HG02970 (cell line): Measurements from ENCODE around the gene MED27.

Source experiments
- ATAC-seq: cut with Tn5 transposase; IDR thresholded peaks from one replicate; pipeline ENCODE4 v1.9.1; 2021; ENCODE audit warnings: mild to moderate bottlenecking, moderate library complexity, moderate number of reproducible peaks; ENCODE audit not compliant: unreplicated experiment, low FRiP score

MED27 gene

DNA sequence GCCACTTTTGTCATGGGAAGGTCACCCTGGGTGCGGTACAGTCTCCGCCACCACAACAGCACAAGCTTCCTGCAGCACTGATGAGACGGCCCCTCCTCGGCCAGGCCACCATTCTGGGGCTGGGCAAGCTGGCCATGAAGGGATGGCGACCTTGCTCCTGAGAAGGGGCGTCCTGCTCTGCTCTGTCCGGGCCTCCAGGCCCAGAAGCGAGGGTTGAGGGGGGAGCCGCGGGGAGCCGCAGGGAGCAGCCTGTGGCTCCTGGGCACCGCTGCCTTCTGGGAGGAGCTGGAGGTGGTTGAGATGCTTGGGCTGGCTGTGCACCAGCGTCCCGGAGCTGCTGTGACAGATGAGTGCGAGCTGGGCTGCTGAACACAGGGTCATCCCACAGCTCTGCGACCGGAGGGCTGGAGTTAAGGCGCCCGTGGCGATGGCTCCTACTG is 255.5 kb downstream of the MED27 start:
- ATAC-seq: no peak

DNA sequence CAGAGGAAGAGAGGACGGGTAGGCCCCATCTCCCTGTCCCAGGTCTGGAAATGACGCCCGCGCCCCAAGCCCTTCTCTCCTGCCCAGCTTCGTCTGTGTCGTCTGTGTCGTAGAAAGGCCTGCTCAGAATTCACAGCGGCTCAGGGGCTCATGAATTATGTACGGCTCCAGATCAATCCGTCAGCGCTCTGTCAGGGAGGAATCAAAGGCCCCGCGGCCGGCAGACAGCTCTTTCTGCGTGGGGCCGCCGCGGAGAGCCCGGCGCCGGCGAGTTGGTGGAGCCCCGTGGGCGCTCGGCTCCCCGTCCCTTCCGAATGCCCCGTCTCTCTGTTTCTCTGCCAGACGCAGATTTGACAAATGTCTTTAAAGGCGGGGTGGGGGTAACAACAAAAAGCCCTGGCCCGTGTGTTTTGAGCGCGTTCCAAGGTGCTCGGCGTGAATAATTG is 255.9 kb downstream of the MED27 start:
- no peak for ATAC-seq

GRCh38 chr9:131818089-131818488 is 261.6 kb downstream of the MED27 start:
- ATAC-seq: no peak

- no peak for ATAC-seq
Measured at GRCh38 chr9:131817627-131818026, 262.0 kb downstream of the MED27 start.

GRCh38 chr9:131817073-131817472 is 262.6 kb downstream of the MED27 start:
- ATAC-seq: no peak

DNA sequence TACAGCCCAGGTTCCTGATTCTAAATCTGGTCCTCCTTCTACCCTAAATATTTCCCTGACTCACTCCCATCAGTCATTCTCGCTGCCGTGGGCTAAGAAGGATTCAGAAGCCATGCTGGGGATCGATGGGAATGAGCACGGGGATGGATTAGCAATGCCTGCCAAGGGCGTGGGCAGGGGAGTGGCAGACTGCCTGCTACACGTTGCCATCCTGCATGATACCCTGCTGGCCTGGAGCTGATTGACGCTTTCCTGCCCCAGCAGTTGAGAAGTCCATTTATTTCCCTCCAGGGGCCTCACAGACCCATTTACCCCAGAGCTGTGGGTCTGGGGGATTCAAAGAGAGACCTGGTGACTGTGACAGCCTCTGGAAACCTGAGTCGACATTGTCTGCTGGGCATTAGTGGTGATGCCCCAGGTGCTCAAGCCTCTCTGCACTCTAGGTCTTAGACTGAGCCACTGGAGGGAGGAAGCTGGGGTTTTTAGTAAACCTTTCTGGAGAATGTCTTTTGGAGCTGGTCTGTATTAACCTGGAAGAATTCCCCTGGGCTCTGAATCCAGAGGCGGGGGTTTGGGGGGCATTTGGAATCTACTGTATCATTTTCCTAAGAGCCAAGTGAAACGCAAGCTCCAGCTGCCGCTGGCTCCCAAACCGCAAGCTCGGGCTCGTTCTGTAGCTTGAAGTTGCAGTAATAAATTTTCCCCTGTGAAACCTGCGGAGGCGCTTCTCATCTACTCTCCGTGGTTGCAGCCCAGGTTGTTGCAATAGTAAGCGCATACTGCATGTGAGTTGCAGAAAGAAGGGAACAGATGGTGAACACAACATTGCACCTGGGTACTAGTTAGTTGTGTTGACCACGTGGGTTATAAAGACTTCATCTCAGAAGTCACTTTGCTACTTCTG is 263.4 kb downstream of the MED27 start:
- ATAC-seq: no peak

- no peak for ATAC-seq
Measured at GRCh38 chr9:131814707-131815106, 265.0 kb downstream of the MED27 start.

DNA sequence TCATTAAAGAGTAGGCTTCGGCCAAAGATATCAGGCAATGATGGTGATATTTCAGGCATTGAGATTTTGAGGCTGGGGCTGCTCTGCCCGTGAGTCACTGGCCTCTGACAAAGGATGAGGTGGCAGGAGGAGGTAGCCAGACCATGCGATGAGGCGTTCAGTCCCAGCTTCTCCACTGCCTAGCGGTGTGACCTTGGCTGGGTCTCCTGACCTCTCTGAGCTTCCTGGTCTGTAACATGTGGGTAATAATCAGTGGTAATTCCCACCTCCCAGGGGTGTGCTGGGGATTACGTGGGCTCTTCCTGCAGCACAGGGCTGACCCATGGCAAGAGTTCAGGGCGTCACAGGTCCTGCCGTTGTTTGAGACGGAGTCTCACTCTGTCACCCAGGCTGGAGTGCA is 266.6 kb downstream of the MED27 start:
- ATAC-seq: no peak

DNA sequence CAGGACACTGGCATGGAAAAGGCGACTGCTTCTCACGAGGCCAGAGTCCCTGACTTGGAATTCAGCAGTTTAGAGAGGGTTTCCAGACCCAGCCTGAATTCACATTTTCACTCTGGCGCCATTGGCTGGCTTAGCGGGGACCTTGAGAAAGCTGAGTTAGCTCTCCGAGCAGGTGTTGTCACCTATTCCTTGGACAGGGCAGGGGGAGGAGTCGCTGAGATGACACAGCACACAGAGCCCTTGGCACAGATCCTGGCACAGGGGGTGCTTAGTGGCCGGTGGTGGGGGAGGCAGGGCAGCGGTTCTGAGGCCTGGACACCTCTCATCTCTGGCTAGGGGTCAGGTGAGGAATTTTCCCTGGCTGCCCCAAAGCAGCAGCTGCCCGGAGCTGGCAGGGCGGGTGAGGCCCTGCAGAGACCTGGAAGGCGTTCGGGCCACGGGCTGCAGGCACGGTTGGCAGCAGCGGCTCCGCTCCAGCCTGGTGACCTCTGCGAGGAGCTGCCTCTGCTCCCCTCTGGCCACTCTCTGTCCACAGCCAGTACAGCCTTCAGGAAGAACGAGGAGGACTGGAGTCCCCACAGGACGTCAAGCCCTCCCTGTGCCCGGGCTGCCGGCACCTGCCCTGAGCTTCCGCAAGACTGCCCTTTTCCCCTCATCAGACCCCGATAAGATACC is 267.4 kb downstream of the MED27 start:
- no peak for ATAC-seq

DNA sequence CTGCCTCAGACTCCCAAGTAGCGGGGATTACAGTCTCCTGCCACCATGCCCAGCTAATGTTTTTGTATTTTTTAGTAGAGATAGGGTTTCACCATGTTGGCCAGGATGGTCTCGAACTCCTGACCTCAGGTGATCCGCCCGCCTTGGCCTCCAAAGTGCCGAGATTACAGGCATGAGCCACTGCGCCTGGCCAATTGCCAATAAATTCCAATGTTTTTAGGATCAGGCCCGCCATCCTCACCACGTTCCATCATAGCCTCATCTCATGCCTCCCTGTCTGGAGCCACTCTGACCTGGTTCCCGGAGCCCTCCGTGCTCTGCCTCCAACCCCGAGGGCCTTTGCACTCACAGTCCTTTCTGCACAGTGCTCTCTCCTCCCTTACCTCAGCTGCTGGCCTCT is 268.3 kb downstream of the MED27 start:
- no peak for ATAC-seq

GRCh38 chr9:131810351-131811170 is 269.1 kb downstream of the MED27 start:
- no peak for ATAC-seq
